DND-41 (cell line): ENCODE data around the gene EBF4.

ENCODE experiments used
- CTCF ChIP-seq: IDR thresholded peaks from 2 replicates; pipeline ENCODE4 v1.5.1; 2012; ENCODE audit warnings: borderline replicate concordance, low read length, moderate library complexity, mild to moderate bottlenecking; ENCODE audit not compliant: poor library complexity, severe bottlenecking; ENCODE audit errors: extremely low read depth
- EZH2 ChIP-seq: IDR thresholded peaks from 3 replicates; pipeline ENCODE4 v1.6.1; 2012; ENCODE audit warnings: borderline replicate concordance, low read depth, mild to moderate bottlenecking, moderate library complexity, low read length, inconsistent platforms; ENCODE audit not compliant: severe bottlenecking

DNA sequence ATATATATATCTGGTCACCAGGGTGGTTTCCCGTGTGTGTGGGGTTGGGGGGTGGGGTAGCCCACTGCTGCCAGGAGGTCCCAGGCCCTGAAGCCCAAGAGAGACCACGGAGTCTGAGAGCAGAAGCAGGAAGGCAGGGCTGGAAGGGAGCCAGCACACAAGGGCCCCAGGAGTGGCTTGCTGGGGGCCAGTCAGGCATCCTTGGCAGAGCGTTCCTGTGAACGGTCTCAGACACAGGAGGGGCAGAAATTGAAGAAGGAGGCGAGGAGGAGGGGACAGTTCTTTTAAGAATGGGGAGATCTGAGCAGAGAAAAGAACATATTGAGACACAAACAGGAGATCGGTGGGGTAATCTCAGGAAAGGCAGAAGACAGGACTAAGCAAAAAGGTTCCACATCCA is 1.9 kb upstream of the EBF4 start:
- TF ChIP-seq CTCF: no peak
- no peak for TF ChIP-seq EZH2
